Mammary epithelial cell (primary cell): ENCODE data around the gene AGL.

Experiments
- CTCF ChIP-seq, 2 donors: IDR thresholded peaks in 1 of 2; conservative IDR thresholded peaks in 1 of 2; 2 replicates each; pipeline ENCODE4 v1.5.1; 2011 to 2012; ENCODE audit warnings: inconsistent platforms in 2 of 2, low read length in 2 of 2, mild to moderate bottlenecking in 2 of 2, control low read depth in 1 of 2, low read depth in 1 of 2; ENCODE audit not compliant: insufficient read depth in 1 of 2; ENCODE audit errors: extremely low read depth in 1 of 2
- EZH2 ChIP-seq: IDR thresholded peaks from 2 replicates; pipeline ENCODE4 v1.6.1; 2012; ENCODE audit warnings: low read length, inconsistent platforms, borderline replicate concordance

GRCh38 chr1:99917214-99917613 is 67.1 kb downstream of the AGL start:
- TF ChIP-seq CTCF (conservative IDR thresholded peaks at IDR 0.05 in 1 of 2, IDR thresholded peaks at IDR 0.05 in 1 of 2; ENCODE audit: extremely low read depth in 1 of 2, insufficient read depth in 1 of 2, low read depth in 1 of 2, low read length in 2 of 2) (no peak), EZH2 (no peak)
